ENCODE measurements around the gene NTM. TPM values are rescaled to one million over a fixed set of nuclear protein-coding genes. Genes with fewer than 3 reads are reported as not detected.

The NTM gene
- total RNA-seq, 6 donors from 2014 or later = 4.1 to 151 (median 115) TPM

DNA sequence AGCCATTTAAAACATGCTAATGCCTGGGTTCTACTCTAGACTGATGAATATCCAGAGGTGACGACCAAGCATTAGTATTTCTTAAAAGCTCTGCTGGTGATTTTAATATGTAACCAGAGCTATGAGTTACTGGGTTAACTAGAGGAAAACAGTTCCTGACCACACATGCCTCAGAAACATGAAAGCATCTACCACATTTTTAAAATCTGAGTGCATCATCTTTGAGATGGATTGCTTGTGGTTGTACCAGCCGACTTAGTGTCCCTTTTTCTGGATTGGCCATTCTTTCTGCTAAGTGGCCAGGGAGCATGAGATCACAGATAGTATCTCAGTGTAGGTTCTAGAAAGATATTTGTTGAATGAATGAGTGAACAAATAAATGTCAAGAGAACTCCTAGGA lies 152.4 kb downstream of the NTM start:
- H3K27me3 ChIP-seq = no peaks in the 10 kb centered on the region
- DNase-seq (no peak), ATAC-seq (ENCODE audit: low FRiP score in 2 of 2) (no peak)
- H3K4me1 ChIP-seq = no peaks in the 10 kb centered on the region
- 62 to 69% methylated on average over 2 of the region's 2 CpGs for WGBS, 2 donors
- H3K36me3 ChIP-seq = no peaks in the 10 kb centered on the region
- no peaks in the 10 kb centered on the region for H3K9me3 ChIP-seq
- no peak overlapping the region for H3K27ac ChIP-seq
- TF ChIP-seq, protein P1, sequence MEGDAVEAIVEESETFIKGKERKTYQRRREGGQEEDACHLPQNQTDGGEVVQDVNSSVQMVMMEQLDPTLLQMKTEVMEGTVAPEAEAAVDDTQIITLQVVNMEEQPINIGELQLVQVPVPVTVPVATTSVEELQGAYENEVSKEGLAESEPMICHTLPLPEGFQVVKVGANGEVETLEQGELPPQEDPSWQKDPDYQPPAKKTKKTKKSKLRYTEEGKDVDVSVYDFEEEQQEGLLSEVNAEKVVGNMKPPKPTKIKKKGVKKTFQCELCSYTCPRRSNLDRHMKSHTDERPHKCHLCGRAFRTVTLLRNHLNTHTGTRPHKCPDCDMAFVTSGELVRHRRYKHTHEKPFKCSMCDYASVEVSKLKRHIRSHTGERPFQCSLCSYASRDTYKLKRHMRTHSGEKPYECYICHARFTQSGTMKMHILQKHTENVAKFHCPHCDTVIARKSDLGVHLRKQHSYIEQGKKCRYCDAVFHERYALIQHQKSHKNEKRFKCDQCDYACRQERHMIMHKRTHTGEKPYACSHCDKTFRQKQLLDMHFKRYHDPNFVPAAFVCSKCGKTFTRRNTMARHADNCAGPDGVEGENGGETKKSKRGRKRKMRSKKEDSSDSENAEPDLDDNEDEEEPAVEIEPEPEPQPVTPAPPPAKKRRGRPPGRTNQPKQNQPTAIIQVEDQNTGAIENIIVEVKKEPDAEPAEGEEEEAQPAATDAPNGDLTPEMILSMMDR (IDR thresholded peaks at IDR 0.05) = no peak
- TF ChIP-seq POLR2A (IDR thresholded peaks at IDR 0.05) = no peak
- TF ChIP-seq EP300 (IDR thresholded peaks at IDR 0.05) = no peak
- no peak for TF ChIP-seq POLR2AphosphoS5 (IDR thresholded peaks at IDR 0.05)
- no peak overlapping the region for H3K4me3 ChIP-seq

DNA sequence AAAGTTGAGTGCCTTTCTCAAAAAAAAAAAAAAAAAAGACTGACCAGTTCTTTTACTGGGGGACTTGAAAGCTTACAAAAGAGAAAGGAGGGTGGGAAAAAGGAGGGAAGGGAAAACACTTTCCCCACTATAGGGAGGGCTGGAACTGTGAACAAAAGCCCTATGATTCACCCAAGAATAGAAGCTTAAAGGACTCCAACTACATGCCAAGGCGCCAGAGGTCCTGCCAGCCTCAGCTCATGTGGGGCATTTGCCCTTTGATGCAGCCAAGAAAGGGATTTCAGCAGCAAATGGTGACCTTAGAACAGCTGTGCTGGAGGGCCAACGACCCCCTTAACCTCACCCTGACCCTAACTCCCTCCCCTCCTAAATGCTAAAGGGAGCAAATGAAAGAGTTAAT lies 160.0 kb downstream of the NTM start:
- H3K27me3 ChIP-seq = no peaks in the 10 kb centered on the region
- 36 to 47% methylated on average over 2 of the region's 2 CpGs for WGBS, 2 donors
- DNase-seq = no peak
- no peaks in the 10 kb centered on the region for H3K4me1 ChIP-seq
- TF ChIP-seq, protein P1 (IDR thresholded peaks at IDR 0.05) = no peak
- TF ChIP-seq POLR2A (IDR thresholded peaks at IDR 0.05) (no peak), EP300 (IDR thresholded peaks at IDR 0.05) (no peak), POLR2AphosphoS5 (IDR thresholded peaks at IDR 0.05) (no peak)
- no peak overlapping the region for H3K27ac ChIP-seq
- H3K36me3 ChIP-seq = no peaks in the 10 kb centered on the region
- no peak overlapping the region for H3K4me3 ChIP-seq
- H3K9me3 ChIP-seq = no peaks in the 10 kb centered on the region
- no peak for ATAC-seq (ENCODE audit: low FRiP score in 2 of 2)

DNA sequence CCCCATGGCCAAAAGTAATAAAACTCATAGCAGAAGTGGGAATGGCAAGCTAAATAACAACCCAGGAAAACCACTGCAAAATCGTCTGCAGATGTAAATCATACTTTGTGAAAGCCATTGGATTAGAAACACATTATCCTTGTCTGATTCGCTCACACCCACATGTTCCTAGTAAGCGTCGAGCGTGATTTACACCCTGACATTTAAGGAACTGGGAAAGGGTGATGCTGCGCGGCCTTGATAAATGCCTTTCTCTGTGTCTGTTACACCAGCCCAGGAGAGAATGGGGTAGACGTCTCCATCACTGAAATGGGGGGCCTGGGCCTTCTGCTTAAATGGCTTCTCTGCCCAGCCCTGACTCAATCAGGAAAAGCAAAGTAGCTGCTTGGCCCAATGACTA lies 162.7 kb downstream of the NTM start:
- no peaks in the 10 kb centered on the region for H3K9me3 ChIP-seq
- WGBS, 2 donors = 69 to 82% methylated on average over 8 of the region's 8 CpGs

DNA sequence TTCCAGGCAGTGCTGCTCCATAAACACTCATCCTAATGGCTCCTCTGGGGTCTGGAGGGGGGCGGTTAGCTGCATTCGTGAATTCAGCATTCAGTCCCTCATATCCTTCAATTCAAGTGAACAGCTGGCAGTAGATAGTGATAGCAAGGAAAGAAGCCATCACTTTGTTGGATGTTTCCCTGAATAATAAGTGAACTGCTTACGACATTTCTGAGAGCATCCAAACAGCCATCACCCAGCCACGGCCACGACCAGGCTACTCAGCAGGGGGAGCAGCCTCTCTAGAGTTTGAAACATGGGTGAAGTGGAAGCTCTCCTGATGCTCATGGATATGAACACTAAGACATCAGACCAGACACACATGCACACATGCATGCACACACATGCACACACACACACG lies 163.6 kb downstream of the NTM start:
- no peaks in the 10 kb centered on the region for H3K4me1 ChIP-seq
- ATAC-seq (ENCODE audit: low FRiP score in 2 of 2) = no peak
- 71 to 78% methylated on average over 5 to 6 of the region's 6 CpGs for WGBS, 2 donors

More for the DNA sequence above, 162.7 kb downstream of the NTM start:
- H3K27me3 ChIP-seq = no peaks in the 10 kb centered on the region
- H3K4me3 ChIP-seq = no peak overlapping the region
- DNase-seq (no peak), ATAC-seq (ENCODE audit: low FRiP score in 2 of 2) (no peak)
- no peak overlapping the region for H3K27ac ChIP-seq
- TF ChIP-seq POLR2AphosphoS5 (IDR thresholded peaks at IDR 0.05) = no peak
- no peaks in the 10 kb centered on the region for H3K36me3 ChIP-seq
- H3K4me1 ChIP-seq = no peaks in the 10 kb centered on the region

DNA sequence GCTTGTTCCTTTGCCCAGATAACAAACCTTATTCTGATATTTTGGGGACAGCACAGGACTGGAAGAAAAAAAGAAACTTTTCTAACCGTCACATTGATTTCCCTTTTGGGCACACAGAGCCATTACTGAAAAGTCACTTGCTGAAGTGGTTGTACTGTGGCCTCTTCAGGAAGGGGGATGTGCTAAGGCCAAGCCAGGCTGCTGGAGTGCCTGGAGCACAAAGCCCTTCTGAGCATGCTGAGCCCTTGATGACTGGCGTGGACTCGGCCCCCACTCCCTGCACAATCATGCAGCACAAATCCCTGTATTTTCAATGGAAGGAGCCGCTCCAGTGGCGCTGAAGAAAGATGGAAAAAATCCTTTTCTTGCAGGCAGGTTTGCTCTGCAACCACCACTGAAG lies 164.2 kb downstream of the NTM start:
- no peak for TF ChIP-seq POLR2AphosphoS5 (IDR thresholded peaks at IDR 0.05)
- TF ChIP-seq POLR2A (IDR thresholded peaks at IDR 0.05) = no peak
- TF ChIP-seq, protein P1 (IDR thresholded peaks at IDR 0.05) = no peak
- no peak for TF ChIP-seq EP300 (IDR thresholded peaks at IDR 0.05)
- WGBS, 2 donors = 71 to 92% methylated on average over 5 of the region's 5 CpGs
- no peak overlapping the region for H3K27ac ChIP-seq
- H3K36me3 ChIP-seq = no peaks in the 10 kb centered on the region
- no peaks in the 10 kb centered on the region for H3K9me3 ChIP-seq
- no peak for DNase-seq
- no peaks in the 10 kb centered on the region for H3K4me1 ChIP-seq
- ATAC-seq (ENCODE audit: low FRiP score in 2 of 2) = no peak
- H3K27me3 ChIP-seq = no peaks in the 10 kb centered on the region
- H3K4me3 ChIP-seq = no peak overlapping the region

More for the DNA sequence above, 163.6 kb downstream of the NTM start:
- H3K4me3 ChIP-seq = no peak overlapping the region
- no peak overlapping the region for H3K27ac ChIP-seq
- no peak for DNase-seq
- H3K27me3 ChIP-seq = no peaks in the 10 kb centered on the region
- TF ChIP-seq EP300 (IDR thresholded peaks at IDR 0.05) (no peak), POLR2AphosphoS5 (IDR thresholded peaks at IDR 0.05) (no peak), POLR2A (IDR thresholded peaks at IDR 0.05) (no peak)
- TF ChIP-seq, protein P1 (IDR thresholded peaks at IDR 0.05) = no peak
- no peaks in the 10 kb centered on the region for H3K36me3 ChIP-seq
- H3K9me3 ChIP-seq = no peaks in the 10 kb centered on the region
